Measurements from ENCODE around the gene CAPN7.

The CAPN7 gene

GRCh38 chr3:15246186-15246585, 40.1 kb downstream of the CAPN7 start:
- DNase-seq (ENCODE audit: low spot score), result peak; percentile 42

GRCh38 chr3:15253023-15253697, 47.1 kb downstream of the CAPN7 start:
- no peak for DNase-seq (ENCODE audit: low spot score)

- no peak for DNase-seq (ENCODE audit: low spot score)
Measured at GRCh38 chr3:15255215-15255614, 49.2 kb downstream of the CAPN7 start.

- no peak for DNase-seq (ENCODE audit: low spot score)
Measured at GRCh38 chr3:15256861-15257341, 50.9 kb downstream of the CAPN7 start.

- DNase-seq (ENCODE audit: low spot score), result no peak
Measured at GRCh38 chr3:15258720-15259119, 52.7 kb downstream of the CAPN7 start.

GRCh38 chr3:15260531-15260930, 54.5 kb downstream of the CAPN7 start:
- DNase-seq (ENCODE audit: low spot score), result no peak

GRCh38 chr3:15261274-15261673, 55.2 kb downstream of the CAPN7 start:
- DNase-seq (ENCODE audit: low spot score), result no peak

- no peak for DNase-seq (ENCODE audit: low spot score)
Measured at GRCh38 chr3:15262021-15262420, 56.0 kb downstream of the CAPN7 start.

GRCh38 chr3:15263120-15263519, 57.1 kb downstream of the CAPN7 start:
- DNase-seq (ENCODE audit: low spot score), result no peak

GRCh38 chr3:15263926-15264325, 57.9 kb downstream of the CAPN7 start:
- no peak for DNase-seq (ENCODE audit: low spot score)

GRCh38 chr3:15264486-15264885, 58.4 kb downstream of the CAPN7 start:
- DNase-seq (ENCODE audit: low spot score), result no peak

- DNase-seq (ENCODE audit: low spot score), result no peak
Measured at GRCh38 chr3:15265655-15266509, 59.8 kb downstream of the CAPN7 start.

- no peak for DNase-seq (ENCODE audit: low spot score)
Measured at GRCh38 chr3:15266510-15267376, 60.7 kb downstream of the CAPN7 start.

- no peak for DNase-seq (ENCODE audit: low spot score)
Measured at GRCh38 chr3:15267502-15267901, 61.5 kb downstream of the CAPN7 start.

GRCh38 chr3:15268033-15268631, 62.1 kb downstream of the CAPN7 start:
- DNase-seq (ENCODE audit: low spot score), result peak; percentile 89

GRCh38 chr3:15269091-15269989, 63.3 kb downstream of the CAPN7 start:
- DNase-seq (ENCODE audit: low spot score), result no peak

- DNase-seq (ENCODE audit: low spot score), result no peak
Measured at GRCh38 chr3:15271030-15271429, 65.0 kb downstream of the CAPN7 start.

- no peak for DNase-seq (ENCODE audit: low spot score)
Measured at GRCh38 chr3:15271785-15272381, 65.8 kb downstream of the CAPN7 start.

GRCh38 chr3:15272426-15273196, 66.6 kb downstream of the CAPN7 start:
- DNase-seq (ENCODE audit: low spot score), result no peak

GRCh38 chr3:15273227-15273626, 67.2 kb downstream of the CAPN7 start:
- no peak for DNase-seq (ENCODE audit: low spot score)
